GM13977 (cell line): ENCODE measurements around the gene FKBP8.

Experiments used
- DNase-seq: peaks from one replicate; pipeline ENCODE4 v3.0.0; 2012; ENCODE audit warnings: low spot score
- CTCF ChIP-seq: IDR thresholded peaks from 2 replicates; pipeline ENCODE4 v1.5.1; 2012; ENCODE audit warnings: mild to moderate bottlenecking, control low read depth; ENCODE audit not compliant: insufficient read depth; ENCODE audit errors: extremely low read depth, missing control alignments
- in situ Hi-C: fragments of 300-500 bp; cut with MboI; formaldehyde crosslinking; loops from one replicate; pipeline ENCODE4 v1.12.0; 2022; ENCODE audit warnings: low sequenced_read_pairs, low pct_unique_long_range_greater_than_20kb, mixed read lengths, inconsistent platforms; ENCODE audit not compliant: unreplicated experiment

FKBP8 gene

GRCh38 chr19:18501832-18502231, 41.5 kb downstream of the FKBP8 start:
- no peak for TF ChIP-seq CTCF
- in situ Hi-C loops = no loop called here
- no peak for DNase-seq

GRCh38 chr19:18501351-18501750, 42.0 kb downstream of the FKBP8 start:
- DNase-seq = no peak
- in situ Hi-C loops = no loop called here
- TF ChIP-seq CTCF = no peak

- DNase-seq = no peak
- in situ Hi-C loops = no loop called here
- no peak for TF ChIP-seq CTCF
Observed at GRCh38 chr19:18500799-18501198, 42.6 kb downstream of the FKBP8 start.

GRCh38 chr19:18500376-18500775, 43.0 kb downstream of the FKBP8 start:
- in situ Hi-C loops = no loop called here
- TF ChIP-seq CTCF = no peak
- DNase-seq = no peak

GRCh38 chr19:18499055-18499775, 44.2 kb downstream of the FKBP8 start:
- TF ChIP-seq CTCF = no peak
- DNase-seq = no peak
- in situ Hi-C loops = no loop called here

GRCh38 chr19:18496980-18497256, 46.5 kb downstream of the FKBP8 start:
- no peak for TF ChIP-seq CTCF
- in situ Hi-C loops = no loop called here

More at GRCh38 chr19:18496980-18497256, 46.5 kb downstream of the FKBP8 start:
- DNase-seq = no peak
